Measurements from ENCODE around the gene SSBP2.

SSBP2 gene

DNA sequence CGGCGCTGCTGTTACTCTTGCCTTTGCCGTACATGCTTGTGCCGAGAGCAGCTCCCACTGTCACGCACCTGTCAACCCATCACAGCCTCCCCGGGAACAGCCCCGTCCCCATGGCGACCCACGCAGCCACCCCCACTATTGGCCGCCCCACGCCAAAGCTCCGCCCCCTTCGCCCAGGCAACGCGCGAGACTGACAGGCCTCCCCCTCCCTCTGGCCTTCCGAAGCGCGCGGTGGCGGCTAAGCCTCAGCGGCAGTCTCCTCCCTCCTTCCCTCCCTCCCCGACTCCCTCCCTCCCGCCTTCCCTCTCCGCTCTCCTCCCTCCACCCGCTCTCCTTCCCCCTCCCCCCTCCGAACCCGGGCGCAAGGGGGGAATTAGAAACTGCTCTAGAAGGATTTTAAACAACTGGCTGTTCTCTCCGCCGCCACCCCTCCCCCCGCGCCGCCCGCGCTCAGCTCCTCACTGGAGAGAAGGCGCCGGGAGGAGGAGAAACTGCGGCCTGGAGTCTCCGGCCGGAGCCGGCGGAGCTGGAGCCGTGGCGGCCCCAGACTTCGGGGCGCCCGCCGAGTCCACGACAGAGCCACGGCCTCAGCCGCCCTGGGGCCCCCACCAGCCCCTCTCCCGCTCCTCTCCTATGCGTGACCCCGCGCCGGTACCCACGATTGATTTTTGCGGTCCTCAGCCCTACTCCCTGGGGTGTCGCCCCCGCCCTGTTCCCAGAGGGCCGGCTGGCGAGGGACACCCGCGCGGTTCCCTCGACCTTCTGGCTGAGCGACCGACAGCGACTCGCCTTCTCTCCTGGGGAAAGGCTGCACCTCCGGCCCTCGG lies at the start of gene SSBP2:
Gene SSBP2 (minus strand): TSS at position 89 of the 827 bp plus-strand sequence. CDS start 55 bp downstream, at position 34.
- ATAC-seq (ENCODE audit: low read depth) (peak; percentile 83), DNase-seq (ENCODE audit: low spot score in 2 of 2) (peak; percentile 99)
- H3K4me3 Mint-ChIP-seq: peak within 1 kb of the TSS; percentile 97
- peak within 1 kb of the TSS; percentile 91 for H3K27ac Mint-ChIP-seq
- H3K9me3 Mint-ChIP-seq: no peaks in the 10 kb centered on the region
- H3K36me3 Mint-ChIP-seq: no peaks in the 10 kb centered on the region
- H3K4me1 Mint-ChIP-seq: peaks cover 16% of the 10 kb centered on the region
- H3K27me3 Mint-ChIP-seq: no peaks in the 10 kb centered on the region

DNA sequence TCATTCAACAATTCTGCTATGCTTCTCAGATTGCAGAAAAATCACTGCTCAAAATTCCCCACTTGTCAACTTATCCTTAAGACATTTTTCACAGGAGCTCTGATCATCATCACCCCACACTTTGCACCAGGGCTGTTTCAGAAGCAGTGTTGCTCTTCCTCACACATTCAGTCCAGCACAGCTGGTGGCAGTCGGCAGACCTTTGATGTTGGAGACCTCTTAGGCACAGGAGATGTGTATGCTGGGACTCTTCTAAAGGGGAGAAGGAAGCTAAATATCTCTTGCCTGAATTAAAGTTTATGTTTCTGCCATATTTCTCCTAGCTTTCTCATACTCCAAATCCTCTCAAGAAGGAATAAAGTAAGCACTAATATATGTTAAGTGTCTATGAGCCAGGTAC lies 44.8 kb upstream of the SSBP2 start:
- Mint-ChIP-seq H3K36me3 (no peaks in the 10 kb centered on the region), H3K27me3 (peaks cover 6% of the 10 kb centered on the region), H3K4me1 (no peaks in the 10 kb centered on the region), H3K4me3 (no peak overlapping the region), H3K27ac (no peak overlapping the region), H3K9me3 (no peaks in the 10 kb centered on the region)
- no peak for ATAC-seq (ENCODE audit: low read depth)
- no peak for DNase-seq (ENCODE audit: low spot score in 2 of 2)

DNA sequence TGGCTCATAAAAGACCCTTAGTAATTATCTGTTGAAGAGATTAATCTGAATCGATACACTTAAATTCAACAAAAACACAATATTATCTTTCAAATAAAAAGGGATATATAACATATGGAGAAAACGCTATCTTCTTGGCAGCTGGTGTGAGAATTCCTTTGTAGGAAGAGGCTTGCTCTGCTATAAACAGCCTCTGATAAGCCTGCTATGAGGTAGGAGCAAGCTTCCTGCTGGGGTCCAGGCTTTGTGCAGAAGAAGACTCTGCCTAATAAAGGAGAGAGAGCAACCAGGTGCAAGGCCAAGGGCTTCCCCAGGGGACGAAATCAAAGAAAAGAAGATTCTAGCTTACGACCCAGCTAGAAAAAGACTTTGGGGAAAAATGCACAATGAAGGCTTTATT lies 43.3 kb upstream of the SSBP2 start:
- no peak overlapping the region for H3K4me3 Mint-ChIP-seq
- H3K27ac Mint-ChIP-seq: no peak overlapping the region
- no peaks in the 10 kb centered on the region for H3K4me1 Mint-ChIP-seq

DNA sequence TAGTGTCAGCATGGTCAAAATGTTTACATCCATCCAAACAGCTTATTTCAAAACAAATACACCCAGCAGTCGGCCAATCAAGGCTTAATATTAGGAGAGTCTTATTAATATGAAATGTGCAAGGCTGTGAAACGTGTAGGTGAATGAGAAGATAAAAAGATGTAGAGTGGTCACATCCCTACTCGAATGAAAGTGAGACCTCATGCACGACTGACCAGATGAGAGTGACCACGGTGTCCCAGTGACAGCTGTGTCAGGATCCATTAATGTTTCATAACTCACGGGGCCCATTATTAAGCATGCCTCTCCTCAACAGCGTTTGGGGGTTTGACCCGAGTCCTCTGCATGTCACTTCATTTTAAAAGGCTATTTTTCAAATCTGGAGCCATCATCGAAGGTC lies 39.4 kb upstream of the SSBP2 start:
- no peak for DNase-seq (ENCODE audit: low spot score in 2 of 2)
- Mint-ChIP-seq H3K4me1 (peaks cover 2% of the 10 kb centered on the region), H3K27ac (no peak overlapping the region), H3K36me3 (no peaks in the 10 kb centered on the region), H3K27me3 (peaks cover 7% of the 10 kb centered on the region), H3K4me3 (no peak overlapping the region), H3K9me3 (no peaks in the 10 kb centered on the region)
- no peak for ATAC-seq (ENCODE audit: low read depth)

More for the DNA sequence above, 43.3 kb upstream of the SSBP2 start:
- H3K9me3 Mint-ChIP-seq: no peaks in the 10 kb centered on the region
- H3K36me3 Mint-ChIP-seq: no peaks in the 10 kb centered on the region
- ATAC-seq (ENCODE audit: low read depth) (no peak), DNase-seq (ENCODE audit: low spot score in 2 of 2) (no peak)
- H3K27me3 Mint-ChIP-seq: peaks cover 6% of the 10 kb centered on the region

DNA sequence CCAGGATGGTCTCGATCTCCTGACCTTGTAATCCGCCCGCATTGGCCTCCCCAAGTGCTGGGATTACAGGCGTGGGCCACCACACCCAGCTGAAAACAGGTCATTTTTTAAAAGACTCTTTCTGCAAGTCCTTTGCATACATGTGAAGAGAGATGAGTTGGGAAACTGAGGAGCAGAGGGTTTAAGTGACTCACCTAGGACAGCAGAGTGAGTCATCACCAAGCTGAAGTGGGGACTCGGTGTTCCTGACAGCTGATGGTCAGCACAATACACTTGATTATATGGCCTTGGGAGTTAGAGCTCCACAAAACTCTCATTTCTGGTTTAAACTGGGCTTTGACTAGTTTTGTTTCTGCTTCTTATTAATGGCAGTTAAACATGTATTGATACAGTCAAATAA lies 38.1 kb upstream of the SSBP2 start:
- H3K4me3 Mint-ChIP-seq: no peak overlapping the region
- no peak for ATAC-seq (ENCODE audit: low read depth)
- no peaks in the 10 kb centered on the region for H3K36me3 Mint-ChIP-seq
- H3K27me3 Mint-ChIP-seq: peaks cover 3% of the 10 kb centered on the region
- DNase-seq (ENCODE audit: low spot score in 2 of 2): no peak
- H3K27ac Mint-ChIP-seq: no peak overlapping the region
- H3K9me3 Mint-ChIP-seq: no peaks in the 10 kb centered on the region
- H3K4me1 Mint-ChIP-seq: peaks cover 2% of the 10 kb centered on the region

DNA sequence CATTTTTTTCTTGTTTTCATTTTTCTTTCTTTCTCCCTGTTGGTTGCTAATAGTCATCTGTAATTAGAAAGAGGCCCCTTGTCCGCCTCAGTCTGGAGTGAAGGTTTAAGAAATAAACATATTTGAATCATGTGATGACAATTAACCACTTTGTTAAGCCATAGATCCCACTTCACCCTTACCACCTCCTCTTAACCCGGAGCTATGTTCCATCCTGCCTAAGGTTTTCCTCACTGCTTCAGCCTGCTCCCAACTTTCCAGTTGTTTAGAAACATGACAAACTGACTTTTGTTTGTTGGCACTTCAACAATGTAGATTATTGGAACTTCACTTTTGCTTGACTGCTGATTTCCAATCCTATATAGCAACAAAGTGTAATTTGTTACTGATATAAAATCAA lies 37.4 kb upstream of the SSBP2 start:
- no peak overlapping the region for H3K4me3 Mint-ChIP-seq
- peaks cover 2% of the 10 kb centered on the region for H3K27me3 Mint-ChIP-seq
- DNase-seq (ENCODE audit: low spot score in 2 of 2): no peak
- H3K9me3 Mint-ChIP-seq: no peaks in the 10 kb centered on the region
- H3K27ac Mint-ChIP-seq: no peak overlapping the region
- ATAC-seq (ENCODE audit: low read depth): no peak
- H3K4me1 Mint-ChIP-seq: peaks cover 2% of the 10 kb centered on the region
- no peaks in the 10 kb centered on the region for H3K36me3 Mint-ChIP-seq

DNA sequence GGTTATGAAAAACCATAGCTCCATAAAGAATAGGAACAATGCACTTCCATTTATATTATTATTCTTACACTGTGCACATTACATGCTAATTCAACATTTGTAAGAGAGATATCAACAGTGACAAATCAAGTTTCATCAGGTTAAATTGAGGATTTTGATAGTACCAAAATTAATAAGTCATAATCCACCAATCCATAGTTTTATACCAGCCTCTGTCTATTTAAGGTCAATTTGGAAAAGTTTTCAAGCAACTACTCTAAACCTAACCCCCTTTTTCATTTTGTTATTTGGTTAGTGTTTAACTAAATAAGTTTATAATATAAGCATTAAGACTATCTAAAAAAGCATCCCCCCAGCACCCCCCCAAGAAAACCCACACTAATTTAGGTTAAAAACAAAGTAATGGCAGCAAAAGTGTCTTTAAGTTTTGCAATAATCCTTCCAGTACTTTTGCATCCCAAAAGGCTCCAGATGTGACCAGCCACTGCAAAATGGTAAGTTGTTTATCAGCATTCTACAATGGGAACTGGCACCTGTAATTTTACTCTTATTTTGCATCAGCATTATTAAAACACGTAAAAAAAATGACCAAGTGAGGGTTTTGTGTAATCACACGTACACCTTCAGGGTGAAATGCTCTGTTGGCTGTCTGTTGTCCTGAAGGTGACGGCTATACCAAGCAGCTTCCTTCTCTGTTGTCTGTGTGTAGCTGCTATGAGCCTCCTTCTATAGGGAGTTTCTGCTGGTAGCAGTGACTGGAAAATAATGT lies 36.8 kb upstream of the SSBP2 start:
- Mint-ChIP-seq H3K9me3 (no peaks in the 10 kb centered on the region), H3K4me1 (peaks cover 2% of the 10 kb centered on the region), H3K27ac (no peak overlapping the region), H3K36me3 (no peaks in the 10 kb centered on the region), H3K27me3 (peaks cover 2% of the 10 kb centered on the region), H3K4me3 (no peak overlapping the region)
- DNase-seq (ENCODE audit: low spot score in 2 of 2): no peak
- ATAC-seq (ENCODE audit: low read depth): no peak

DNA sequence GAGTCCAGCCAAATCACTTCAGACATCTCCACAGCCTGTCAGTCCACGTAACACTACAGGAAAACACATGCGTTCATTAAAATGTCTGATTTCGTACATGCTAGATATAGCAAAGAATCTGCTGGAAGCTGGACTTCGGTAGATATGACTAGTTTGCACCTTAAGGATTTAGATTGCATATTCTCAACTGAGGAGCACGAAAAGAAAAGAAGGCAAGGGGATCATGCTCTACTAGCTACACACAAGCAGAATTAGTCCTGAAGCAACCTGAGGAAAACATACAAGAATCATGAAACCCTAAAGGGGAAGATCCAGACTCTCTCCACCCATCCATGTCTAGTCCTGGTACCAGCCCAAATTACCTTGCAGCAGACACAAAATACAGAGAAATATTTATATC lies 36.1 kb upstream of the SSBP2 start:
- H3K27ac Mint-ChIP-seq: no peak overlapping the region
- ATAC-seq (ENCODE audit: low read depth): no peak
- H3K4me1 Mint-ChIP-seq: peaks cover 2% of the 10 kb centered on the region
- no peak overlapping the region for H3K4me3 Mint-ChIP-seq
- no peaks in the 10 kb centered on the region for H3K9me3 Mint-ChIP-seq
- H3K36me3 Mint-ChIP-seq: no peaks in the 10 kb centered on the region
- H3K27me3 Mint-ChIP-seq: peaks cover 2% of the 10 kb centered on the region
- DNase-seq (ENCODE audit: low spot score in 2 of 2): no peak

DNA sequence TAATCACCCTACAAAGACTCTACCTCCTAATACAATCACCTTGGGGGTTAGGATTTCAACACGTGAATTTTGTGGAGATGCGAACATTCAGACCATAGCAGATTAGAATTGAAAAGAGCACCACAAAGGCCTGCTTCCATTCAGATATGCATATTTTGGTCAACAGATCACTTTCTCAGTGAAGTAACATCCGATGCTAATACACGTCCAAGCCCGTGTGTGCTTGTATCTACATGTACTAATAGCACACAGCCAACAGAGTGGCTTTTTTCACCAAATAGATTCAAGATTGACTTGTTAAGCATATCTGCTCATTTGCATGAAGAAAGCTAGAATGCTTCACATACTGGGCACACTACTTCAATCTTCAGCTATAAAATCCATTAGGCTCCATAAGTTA lies 35.6 kb upstream of the SSBP2 start:
- ATAC-seq (ENCODE audit: low read depth) (no peak), DNase-seq (ENCODE audit: low spot score in 2 of 2) (no peak)
- H3K36me3 Mint-ChIP-seq: no peaks in the 10 kb centered on the region
- no peaks in the 10 kb centered on the region for H3K9me3 Mint-ChIP-seq
- peaks cover 2% of the 10 kb centered on the region for H3K4me1 Mint-ChIP-seq
- H3K27me3 Mint-ChIP-seq: peaks cover 2% of the 10 kb centered on the region
- H3K4me3 Mint-ChIP-seq: no peak overlapping the region
- H3K27ac Mint-ChIP-seq: no peak overlapping the region

DNA sequence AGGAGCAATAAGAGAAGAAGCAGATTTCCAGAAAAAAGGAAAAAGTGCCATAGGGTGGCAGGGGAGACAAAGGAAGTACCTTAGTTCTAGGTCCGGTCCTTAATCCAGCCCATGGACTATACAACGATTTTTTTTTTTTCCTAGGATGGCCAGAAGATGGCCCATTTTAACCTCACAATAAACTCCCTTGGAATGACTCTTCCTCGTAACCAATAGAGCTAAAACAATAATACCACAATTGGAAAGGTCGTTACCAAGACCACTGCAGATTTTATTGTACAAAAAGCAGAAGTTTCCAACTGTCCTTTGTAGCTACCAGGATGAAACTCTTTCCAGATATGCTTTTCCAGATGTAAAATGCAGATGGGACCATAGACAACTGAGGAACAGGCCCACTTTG lies 34.4 kb upstream of the SSBP2 start:
- DNase-seq (ENCODE audit: low spot score in 2 of 2) (no peak), ATAC-seq (ENCODE audit: low read depth) (no peak)
- Mint-ChIP-seq H3K9me3 (no peaks in the 10 kb centered on the region), H3K27ac (no peak overlapping the region), H3K4me3 (no peak overlapping the region), H3K27me3 (peaks cover 2% of the 10 kb centered on the region), H3K4me1 (peaks cover 2% of the 10 kb centered on the region), H3K36me3 (no peaks in the 10 kb centered on the region)

DNA sequence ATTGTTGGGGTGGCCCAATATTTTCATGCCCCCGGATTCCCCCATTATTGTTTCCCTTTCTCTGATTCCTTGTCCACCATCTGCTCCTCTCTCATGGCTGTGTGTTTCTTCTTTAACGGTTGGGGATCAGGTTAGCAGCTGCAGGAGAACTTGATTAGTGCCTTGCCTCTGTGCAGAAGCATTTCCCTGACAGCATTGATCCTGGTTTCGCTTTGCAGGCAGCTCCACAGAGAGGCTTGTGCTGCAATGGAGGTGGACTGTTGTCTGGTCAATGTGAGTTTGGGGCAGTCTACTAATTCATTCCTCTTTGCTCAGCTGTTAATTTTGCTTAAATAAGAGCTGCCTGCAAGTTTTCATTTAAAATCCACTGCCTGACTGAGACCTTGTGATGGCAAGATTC lies 32.5 kb upstream of the SSBP2 start:
- no peak for DNase-seq (ENCODE audit: low spot score in 2 of 2)
- ATAC-seq (ENCODE audit: low read depth): no peak
- Mint-ChIP-seq H3K27ac (no peak overlapping the region), H3K4me1 (peaks cover 10% of the 10 kb centered on the region), H3K27me3 (no peaks in the 10 kb centered on the region), H3K36me3 (no peaks in the 10 kb centered on the region), H3K9me3 (no peaks in the 10 kb centered on the region), H3K4me3 (no peak overlapping the region)

DNA sequence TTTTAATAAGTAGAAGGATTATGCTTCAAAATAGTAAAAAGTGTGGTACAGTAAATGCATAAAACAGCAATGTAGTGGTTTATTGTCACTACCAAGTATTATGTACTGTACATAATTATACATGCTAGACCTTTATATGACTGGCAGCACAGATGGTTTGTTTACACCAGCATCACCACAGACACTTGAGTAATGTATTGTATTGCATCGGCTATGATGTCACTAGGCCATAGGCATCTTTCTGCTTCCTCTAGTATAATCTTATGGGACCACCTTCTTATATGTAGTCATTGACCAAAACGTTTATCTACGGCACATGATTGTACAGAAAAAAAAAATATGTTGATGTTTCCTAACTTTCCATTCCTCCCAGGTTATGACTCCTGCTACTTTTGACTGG lies 31.9 kb upstream of the SSBP2 start:
- Mint-ChIP-seq H3K4me1 (peaks cover 12% of the 10 kb centered on the region), H3K27me3 (no peaks in the 10 kb centered on the region), H3K9me3 (no peaks in the 10 kb centered on the region), H3K27ac (no peak overlapping the region), H3K4me3 (no peak overlapping the region), H3K36me3 (no peaks in the 10 kb centered on the region)
- DNase-seq (ENCODE audit: low spot score in 2 of 2) (no peak), ATAC-seq (ENCODE audit: low read depth) (no peak)

DNA sequence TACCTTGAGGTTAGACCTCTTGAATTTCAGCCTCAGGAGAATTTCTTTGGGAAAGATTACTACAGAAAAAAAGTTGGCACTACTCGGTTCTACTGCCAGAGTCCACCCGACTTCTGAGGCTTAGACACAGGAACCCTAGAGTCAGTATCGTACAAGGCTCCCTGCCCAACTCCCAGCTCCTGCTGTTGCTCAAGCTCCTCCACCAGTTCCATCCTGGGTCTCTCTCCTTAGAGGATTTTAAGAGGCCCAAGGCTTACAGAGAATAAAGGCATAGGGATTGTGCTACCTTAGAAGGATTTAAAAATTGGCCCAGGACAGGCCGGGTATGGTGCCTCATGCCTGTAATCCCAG lies 29.0 kb upstream of the SSBP2 start:
- no peak overlapping the region for H3K4me3 Mint-ChIP-seq
- H3K4me1 Mint-ChIP-seq: peaks cover 10% of the 10 kb centered on the region
- DNase-seq (ENCODE audit: low spot score in 2 of 2) (no peak), ATAC-seq (ENCODE audit: low read depth) (no peak)
- H3K27ac Mint-ChIP-seq: peak overlapping the region; percentile 91
- no peaks in the 10 kb centered on the region for H3K9me3 Mint-ChIP-seq
- H3K27me3 Mint-ChIP-seq: no peaks in the 10 kb centered on the region
- H3K36me3 Mint-ChIP-seq: no peaks in the 10 kb centered on the region

DNA sequence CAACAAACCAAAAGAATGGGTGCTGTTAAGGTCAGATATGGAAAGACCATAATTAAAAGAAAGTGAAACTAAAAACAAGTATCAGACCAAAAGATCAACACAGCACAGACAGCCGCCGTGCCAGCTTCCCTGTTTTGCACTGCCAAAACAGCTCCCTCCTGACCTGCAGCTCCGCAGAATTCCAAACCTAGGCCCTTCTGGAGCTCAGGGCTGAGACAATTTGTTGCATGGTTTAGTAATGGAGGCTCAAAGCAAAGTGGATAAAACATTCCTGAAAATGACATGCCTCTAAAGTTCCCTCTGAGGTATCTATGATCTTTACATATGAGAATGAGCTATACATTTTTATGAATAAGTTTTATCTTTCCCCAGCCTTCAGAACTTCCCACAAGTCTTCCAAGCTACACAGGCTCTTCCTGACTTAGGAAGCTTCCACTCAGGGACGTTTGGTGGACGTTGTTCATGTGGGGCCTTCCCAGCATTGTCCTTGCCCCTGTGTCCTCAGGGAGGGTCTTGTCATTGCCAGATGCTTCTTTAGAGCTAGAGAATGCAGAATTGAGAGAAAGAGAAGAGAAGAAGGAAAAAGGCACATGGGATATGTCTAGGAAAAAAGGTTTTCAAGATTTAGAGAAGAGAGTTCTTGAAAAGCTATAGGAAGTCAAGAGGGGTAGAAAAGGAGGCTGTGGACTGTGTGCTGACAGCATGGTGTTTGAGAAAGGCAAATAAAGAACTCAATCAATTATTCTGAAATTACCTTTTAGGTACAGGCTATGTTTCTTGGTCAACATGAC lies 28.4 kb upstream of the SSBP2 start:
- Mint-ChIP-seq H3K27me3 (no peaks in the 10 kb centered on the region), H3K36me3 (no peaks in the 10 kb centered on the region), H3K4me3 (peak overlapping the region; percentile 78), H3K27ac (peak overlapping the region; percentile 91), H3K4me1 (peaks cover 10% of the 10 kb centered on the region), H3K9me3 (no peaks in the 10 kb centered on the region)
- peak; percentile 21 to 40 for DNase-seq (ENCODE audit: low spot score in 2 of 2)
- ATAC-seq (ENCODE audit: low read depth): peak; percentile 95
